CD14-positive monocyte (primary cell): ENCODE data around the gene DNAAF1. TPM values are rescaled to one million over a fixed set of nuclear protein-coding genes. Genes with fewer than 3 reads are reported as not detected.
A peak's percentile ranks its signal among the peaks of the same experiment; 100 is the strongest.

ENCODE experiments used
- DNase-seq, 3 donors: peaks; one replicate each; pipeline ENCODE4 v3.0.0-alpha.2; 2011 to 2022
- H2AFZ ChIP-seq: 2 replicates; pipeline ENCODE4 v1.6.0; 2012; ENCODE audit warnings: mild to moderate bottlenecking, low read depth, low read length, inconsistent platforms; ENCODE audit not compliant: insufficient read depth, poor library complexity, severe bottlenecking
- H3K27ac ChIP-seq, 2 donors: 1 replicate in 1 of 2; 2 replicates in 1 of 2; pipeline ENCODE4 v1.5.1; 2012 to 2013; ENCODE audit warnings: low read length in 2 of 2, control low read depth in 1 of 2, inconsistent platforms in 1 of 2, low read depth in 1 of 2, mild to moderate bottlenecking in 1 of 2
- H3K27me3 ChIP-seq, 2 donors: one replicate each; pipeline versions ENCODE4 v1.6.0 to v1.6.1; 2011 to 2013; ENCODE audit warnings: low read length in 2 of 2; ENCODE audit not compliant: control insufficient read depth in 2 of 2, insufficient read depth in 2 of 2
- H3K36me3 ChIP-seq, 2 donors: replicated peaks in 1 of 2; 1 replicate in 1 of 2; 2 replicates in 1 of 2; pipeline versions ENCODE4 v1.5.1 to v1.6.1; 2012 to 2013; ENCODE audit warnings: low read length in 2 of 2, control low read depth in 1 of 2, inconsistent platforms in 1 of 2, mild to moderate bottlenecking in 1 of 2; ENCODE audit not compliant: insufficient read depth in 2 of 2, control insufficient read depth in 1 of 2
- H3K4me1 ChIP-seq, 2 donors: 1 replicate in 1 of 2; 2 replicates in 1 of 2; pipeline versions ENCODE4 v1.5.1 to v1.6.1; 2012 to 2013; ENCODE audit warnings: low read length in 2 of 2, control low read depth in 1 of 2, inconsistent platforms in 1 of 2, mild to moderate bottlenecking in 1 of 2, moderate library complexity in 1 of 2; ENCODE audit not compliant: insufficient read depth in 2 of 2, control insufficient read depth in 1 of 2
- H3K4me2 ChIP-seq: replicated peaks from 2 replicates; pipeline ENCODE3; 2012; ENCODE audit warnings: low read length, moderate library complexity, mild to moderate bottlenecking; ENCODE audit not compliant: poor library complexity, severe bottlenecking; ENCODE audit errors: extremely low read depth
- H3K4me3 ChIP-seq, 3 experiments: fragments of 200-600 bp in 1 of 3; sonication (generic) in 1 of 3; replicated peaks in 1 of 3; 1 replicate in 2 of 3; 2 replicates in 1 of 3; pipeline ENCODE4 v1.5.1; 2011 to 2013; ENCODE audit warnings: low read length in 3 of 3, mild to moderate bottlenecking in 3 of 3, control low read depth in 2 of 3, low read depth in 2 of 3, inconsistent platforms in 1 of 3, moderate library complexity in 1 of 3
- H3K79me2 ChIP-seq: 2 replicates; pipeline ENCODE4 v1.6.0; 2012; ENCODE audit warnings: mild to moderate bottlenecking, control low read depth, inconsistent platforms, low read length, moderate library complexity; ENCODE audit not compliant: insufficient read depth
- H3K9ac ChIP-seq: 2 replicates; pipeline ENCODE4 v1.6.0; 2017; ENCODE audit warnings: low read length, mild to moderate bottlenecking; ENCODE audit not compliant: insufficient read depth, poor library complexity, severe bottlenecking
- H3K9me3 ChIP-seq, 2 donors: replicated peaks in 1 of 2; 1 replicate in 1 of 2; 2 replicates in 1 of 2; pipeline versions ENCODE4 v1.5.1 to v1.6.1; 2012 to 2013; ENCODE audit warnings: low read length in 2 of 2, control low read depth in 1 of 2; ENCODE audit not compliant: control insufficient read depth in 1 of 2, insufficient read depth in 1 of 2
- H4K20me1 ChIP-seq: 2 replicates; pipeline ENCODE4 v1.6.0; 2012; ENCODE audit warnings: mild to moderate bottlenecking, low read length, control low read depth, moderate library complexity; ENCODE audit not compliant: insufficient read depth
- H3K27ac Mint-ChIP-seq, 7 donors: one replicate each; pipeline ENCODE4 v1.8.0; 2020; ENCODE audit warnings: mild to moderate bottlenecking in 7 of 7, mixed read lengths in 7 of 7, moderate library complexity in 6 of 7, inconsistent platforms in 2 of 7
- H3K27me3 Mint-ChIP-seq, 3 donors: one replicate each; pipeline ENCODE4 v1.8.0; 2021 to 2022; ENCODE audit warnings: low read depth in 3 of 3, mild to moderate bottlenecking in 3 of 3, mixed read lengths in 3 of 3, moderate library complexity in 3 of 3, inconsistent platforms in 1 of 3
- H3K36me3 Mint-ChIP-seq, 2 donors: one replicate each; pipeline ENCODE4 v1.8.0; 2020; ENCODE audit warnings: mixed read lengths in 2 of 2, inconsistent platforms in 1 of 2, mild to moderate bottlenecking in 1 of 2
- H3K4me1 Mint-ChIP-seq: one replicate; pipeline ENCODE4 v1.8.0; 2020; ENCODE audit warnings: mild to moderate bottlenecking, mixed read lengths
- H3K4me3 Mint-ChIP-seq, 2 donors: one replicate each; pipeline ENCODE4 v1.8.0; 2020; ENCODE audit warnings: mild to moderate bottlenecking in 2 of 2, mixed read lengths in 2 of 2, moderate library complexity in 1 of 2
- H3K9me3 Mint-ChIP-seq, 7 donors: one replicate each; pipeline ENCODE4 v1.8.0; 2020 to 2022; ENCODE audit warnings: mixed read lengths in 7 of 7, mild to moderate bottlenecking in 6 of 7, moderate library complexity in 6 of 7, inconsistent platforms in 2 of 7
- WGBS: methylation state at CpG from one replicate; pipeline ENCODE4 v1.1.5; 2013; ENCODE audit warnings: missing lambda C conversion rate; ENCODE audit not compliant: insufficient coverage; 5-methylcytosine and 5-hydroxymethylcytosine counted together
- intact Hi-C, 2 donors: fragments of 100-400 bp; cut with micrococcal nuclease; formaldehyde crosslinking; loops; one replicate each; pipeline versions ENCODE4 v1.15.0 to v1.15.1; 2023
- polyA plus RNA-seq, 3 donors: library from polyadenylated mRNA; depleted of rRNA in 1 of 3; unstranded in 2 of 3; stranded (reverse) in 1 of 3; fragments of 300-500 nt in 2 of 3; fragments of >200 nt in 1 of 3; fragmentation: Illumina TruSeq in 2 of 3; gene quantifications; 1 replicate in 2 of 3; 2 replicates in 1 of 3; pipeline ENCODE4 v1.2.3, GENCODE V29; 2012 to 2021
- TF ChIP-seq, protein P1 (sequence below): fragments of 200-600 bp; IDR thresholded peaks from one replicate; pipeline ENCODE4 v1.8.0; 2022; ENCODE audit warnings: antibody characterized with exemption, mild to moderate bottlenecking

DNAAF1 gene
- polyA plus RNA-seq, 3 donors = 0.23 to 14.6 TPM; not detected in 1

DNA sequence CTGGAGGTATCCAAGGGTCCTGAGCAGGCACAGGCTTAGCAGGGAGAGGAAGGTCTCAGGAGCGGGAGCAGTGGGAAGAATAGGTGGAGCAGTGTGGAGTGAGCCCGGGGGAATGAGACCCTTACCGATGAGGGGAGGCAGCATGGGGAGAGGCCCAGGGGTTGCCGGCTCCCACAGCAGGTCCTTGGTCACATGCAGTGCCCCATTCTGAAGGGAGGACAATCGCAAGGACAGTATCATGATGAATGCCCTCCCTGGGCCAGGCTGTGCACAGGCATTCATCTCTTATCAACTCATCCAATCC, 38.4 kb downstream of the DNAAF1 start:
- H2AFZ ChIP-seq = no peak overlapping the region
- Mint-ChIP-seq H3K36me3 (peaks cover 58 to 67% of the 10 kb centered on the region in 2 donors), H3K4me3 (no peak overlapping the region), H3K4me1 (peaks cover 13% of the 10 kb centered on the region), H3K9me3 (no peaks in the 10 kb centered on the region), H3K27me3 (peaks cover 0 to 2% (median 1%) of the 10 kb centered on the region in 3 donors), H3K27ac (peak overlapping the region in 4 of 7 donors; percentile 42 to 55 (median 46))
- no peaks in the 10 kb centered on the region for H3K9me3 ChIP-seq
- H3K4me2 ChIP-seq = no peak overlapping the region
- 98% methylated on average over 5 of the region's 5 CpGs for WGBS
- H3K79me2 ChIP-seq = peaks cover 32% of the 10 kb centered on the region
- H3K4me3 ChIP-seq = no peak overlapping the region
- H3K27ac ChIP-seq = no peak overlapping the region
- no peaks in the 10 kb centered on the region for H3K27me3 ChIP-seq
- TF ChIP-seq, protein P1, sequence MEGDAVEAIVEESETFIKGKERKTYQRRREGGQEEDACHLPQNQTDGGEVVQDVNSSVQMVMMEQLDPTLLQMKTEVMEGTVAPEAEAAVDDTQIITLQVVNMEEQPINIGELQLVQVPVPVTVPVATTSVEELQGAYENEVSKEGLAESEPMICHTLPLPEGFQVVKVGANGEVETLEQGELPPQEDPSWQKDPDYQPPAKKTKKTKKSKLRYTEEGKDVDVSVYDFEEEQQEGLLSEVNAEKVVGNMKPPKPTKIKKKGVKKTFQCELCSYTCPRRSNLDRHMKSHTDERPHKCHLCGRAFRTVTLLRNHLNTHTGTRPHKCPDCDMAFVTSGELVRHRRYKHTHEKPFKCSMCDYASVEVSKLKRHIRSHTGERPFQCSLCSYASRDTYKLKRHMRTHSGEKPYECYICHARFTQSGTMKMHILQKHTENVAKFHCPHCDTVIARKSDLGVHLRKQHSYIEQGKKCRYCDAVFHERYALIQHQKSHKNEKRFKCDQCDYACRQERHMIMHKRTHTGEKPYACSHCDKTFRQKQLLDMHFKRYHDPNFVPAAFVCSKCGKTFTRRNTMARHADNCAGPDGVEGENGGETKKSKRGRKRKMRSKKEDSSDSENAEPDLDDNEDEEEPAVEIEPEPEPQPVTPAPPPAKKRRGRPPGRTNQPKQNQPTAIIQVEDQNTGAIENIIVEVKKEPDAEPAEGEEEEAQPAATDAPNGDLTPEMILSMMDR = no peak
- H3K36me3 ChIP-seq = peaks cover 63 to 68% of the 10 kb centered on the region in 2 donors
- intact Hi-C loops = loop anchor here in 1 of 2 donors (5.0 kb wide), 2 partner anchors 36 to 116 kb away; partner anchors contain the start of genes DNAAF1 and HSDL1
- DNase-seq = no peak
- H3K9ac ChIP-seq = no peak overlapping the region
- peaks cover 5% of the 10 kb centered on the region for H4K20me1 ChIP-seq
- H3K4me1 ChIP-seq = peaks cover 7 to 11% of the 10 kb centered on the region in 2 donors

DNA sequence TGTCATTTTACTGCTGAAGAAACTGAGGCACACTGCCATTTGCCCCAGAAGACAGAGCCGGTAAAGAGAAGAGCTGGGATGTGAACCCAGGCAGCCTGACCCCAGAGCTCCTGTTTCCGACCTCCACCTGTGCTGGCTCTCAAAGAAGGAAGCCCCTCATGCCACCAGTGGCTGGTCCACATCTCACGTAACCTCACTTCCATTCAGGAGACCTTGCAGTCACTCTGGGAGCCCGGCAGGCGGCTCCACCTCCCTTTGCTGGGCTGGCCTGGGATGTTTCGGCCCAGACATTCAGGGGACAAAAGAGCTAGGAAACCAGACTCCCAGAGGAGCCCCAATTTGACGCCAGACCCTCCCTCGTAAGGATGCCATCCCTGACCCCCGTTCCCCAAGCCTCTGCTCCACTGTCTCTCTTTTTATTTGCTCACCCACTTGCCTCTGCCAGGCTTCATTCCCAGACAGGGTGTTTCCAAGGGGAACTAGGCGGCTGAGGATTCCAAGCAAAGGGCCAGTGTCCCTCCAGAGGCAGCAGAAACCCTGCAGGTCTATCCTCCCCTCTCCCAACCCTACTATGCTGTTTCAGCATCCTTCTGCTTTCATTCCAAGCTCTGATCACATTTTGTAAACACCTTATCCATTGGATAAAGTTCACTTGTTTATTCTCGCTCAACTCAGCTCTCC, 38.9 kb downstream of the DNAAF1 start:
- TF ChIP-seq, protein P1 = no peak
- intact Hi-C loops = loop anchor here in 1 of 2 donors (5.0 kb wide), 2 partner anchors 37 to 117 kb away; partner anchors contain the start of genes DNAAF1 and HSDL1
- Histone ChIP-seq H3K27me3 (no peaks in the 10 kb centered on the region), H2AFZ (no peak overlapping the region), H3K4me1 (peaks cover 7 to 11% of the 10 kb centered on the region in 2 donors), H4K20me1 (peaks cover 5% of the 10 kb centered on the region), H3K9ac (no peak overlapping the region), H3K79me2 (peaks cover 32% of the 10 kb centered on the region), H3K36me3 (peaks cover 58 to 62% of the 10 kb centered on the region in 2 donors), H3K4me2 (no peak overlapping the region), H3K9me3 (no peaks in the 10 kb centered on the region), H3K4me3 (no peak overlapping the region), H3K27ac (no peak overlapping the region)
- H3K27me3 Mint-ChIP-seq = peaks cover 0 to 1% (median 0%) of the 10 kb centered on the region in 3 donors
- DNase-seq = no peak
- peak overlapping the region in 5 of 7 donors; percentile 36 to 77 (median 55) for H3K27ac Mint-ChIP-seq
- H3K4me3 Mint-ChIP-seq = no peak overlapping the region
- peaks cover 53 to 62% of the 10 kb centered on the region in 2 donors for H3K36me3 Mint-ChIP-seq
- WGBS = 98% methylated on average over 11 of the region's 11 CpGs
- no peaks in the 10 kb centered on the region for H3K9me3 Mint-ChIP-seq
- H3K4me1 Mint-ChIP-seq = peaks cover 13% of the 10 kb centered on the region
